ENCODE measurements around the gene ZHX3. TPM values are rescaled to one million over a fixed set of nuclear protein-coding genes. Genes with fewer than 3 reads are reported as not detected.

The ZHX3 gene
- total and polyA plus RNA-seq, 2 donors: 4.1 to 4.2 TPM

- no peaks in the 10 kb centered on the region for H3K9me3 ChIP-seq (ENCODE audit: control insufficient read depth in 2 of 2, insufficient read depth in 1 of 2, low read length in 1 of 2)
- H3K4me1 ChIP-seq (ENCODE audit: control insufficient read depth in 2 of 2, insufficient read depth in 2 of 2, low read length in 2 of 2): peaks cover 0 to 5% of the 10 kb centered on the region in 2 donors
- peak in 7 of 9 donors; percentile 47 to 81 (median 71) for DNase-seq (ENCODE audit: low read depth in 6 of 9, low spot score in 9 of 9)
- H3K27ac ChIP-seq (ENCODE audit: low read depth in 1 of 2, low read length in 1 of 2): peak overlapping the region in 1 of 2 donors; percentile 37
- 7% methylated on average over 25 of the region's 25 CpGs for WGBS
- H3K36me3 ChIP-seq (ENCODE audit: control insufficient read depth in 2 of 2, insufficient read depth in 2 of 2, low read length in 1 of 2): no peaks in the 10 kb centered on the region
- H3K27me3 ChIP-seq (ENCODE audit: control insufficient read depth in 2 of 2, insufficient read depth in 1 of 2, low read length in 1 of 2): peaks cover 0 to 31% of the 10 kb centered on the region in 2 donors
- peak overlapping the region in 1 of 2 donors; percentile 23 for H3K4me3 ChIP-seq (ENCODE audit: low read length in 2 of 2)
Observed at GRCh38 chr20:41339957-41340326, 22.4 kb upstream of the ZHX3 start.

- H3K27ac ChIP-seq (ENCODE audit: low read depth in 1 of 2, low read length in 1 of 2): no peak overlapping the region
- peaks cover 0 to 5% of the 10 kb centered on the region in 2 donors for H3K4me1 ChIP-seq (ENCODE audit: control insufficient read depth in 2 of 2, insufficient read depth in 2 of 2, low read length in 2 of 2)
- no peaks in the 10 kb centered on the region for H3K36me3 ChIP-seq (ENCODE audit: control insufficient read depth in 2 of 2, insufficient read depth in 2 of 2, low read length in 1 of 2)
- no peaks in the 10 kb centered on the region for H3K9me3 ChIP-seq (ENCODE audit: control insufficient read depth in 2 of 2, insufficient read depth in 1 of 2, low read length in 1 of 2)
- 97% methylated on average over 4 of the region's 4 CpGs for WGBS
- peaks cover 0 to 36% of the 10 kb centered on the region in 2 donors for H3K27me3 ChIP-seq (ENCODE audit: control insufficient read depth in 2 of 2, insufficient read depth in 1 of 2, low read length in 1 of 2)
- DNase-seq (ENCODE audit: low read depth in 6 of 9, low spot score in 9 of 9): no peak
- H3K4me3 ChIP-seq (ENCODE audit: low read length in 2 of 2): no peak overlapping the region
Observed at GRCh38 chr20:41336711-41337492, 19.4 kb upstream of the ZHX3 start.

GRCh38 chr20:41335591-41335990 lies 18.1 kb upstream of the ZHX3 start:
- Histone ChIP-seq H3K4me3 (ENCODE audit: low read length in 2 of 2) (no peak overlapping the region), H3K27ac (ENCODE audit: low read depth in 1 of 2, low read length in 1 of 2) (no peak overlapping the region), H3K9me3 (ENCODE audit: control insufficient read depth in 2 of 2, insufficient read depth in 1 of 2, low read length in 1 of 2) (no peaks in the 10 kb centered on the region), H3K27me3 (ENCODE audit: control insufficient read depth in 2 of 2, insufficient read depth in 1 of 2, low read length in 1 of 2) (peaks cover 0 to 36% of the 10 kb centered on the region in 2 donors), H3K36me3 (ENCODE audit: control insufficient read depth in 2 of 2, insufficient read depth in 2 of 2, low read length in 1 of 2) (no peaks in the 10 kb centered on the region), H3K4me1 (ENCODE audit: control insufficient read depth in 2 of 2, insufficient read depth in 2 of 2, low read length in 2 of 2) (peaks cover 0 to 5% of the 10 kb centered on the region in 2 donors)
- 98% methylated on average over 1 of the region's 1 CpG for WGBS
- no peak for DNase-seq (ENCODE audit: low read depth in 6 of 9, low spot score in 9 of 9)

DNA sequence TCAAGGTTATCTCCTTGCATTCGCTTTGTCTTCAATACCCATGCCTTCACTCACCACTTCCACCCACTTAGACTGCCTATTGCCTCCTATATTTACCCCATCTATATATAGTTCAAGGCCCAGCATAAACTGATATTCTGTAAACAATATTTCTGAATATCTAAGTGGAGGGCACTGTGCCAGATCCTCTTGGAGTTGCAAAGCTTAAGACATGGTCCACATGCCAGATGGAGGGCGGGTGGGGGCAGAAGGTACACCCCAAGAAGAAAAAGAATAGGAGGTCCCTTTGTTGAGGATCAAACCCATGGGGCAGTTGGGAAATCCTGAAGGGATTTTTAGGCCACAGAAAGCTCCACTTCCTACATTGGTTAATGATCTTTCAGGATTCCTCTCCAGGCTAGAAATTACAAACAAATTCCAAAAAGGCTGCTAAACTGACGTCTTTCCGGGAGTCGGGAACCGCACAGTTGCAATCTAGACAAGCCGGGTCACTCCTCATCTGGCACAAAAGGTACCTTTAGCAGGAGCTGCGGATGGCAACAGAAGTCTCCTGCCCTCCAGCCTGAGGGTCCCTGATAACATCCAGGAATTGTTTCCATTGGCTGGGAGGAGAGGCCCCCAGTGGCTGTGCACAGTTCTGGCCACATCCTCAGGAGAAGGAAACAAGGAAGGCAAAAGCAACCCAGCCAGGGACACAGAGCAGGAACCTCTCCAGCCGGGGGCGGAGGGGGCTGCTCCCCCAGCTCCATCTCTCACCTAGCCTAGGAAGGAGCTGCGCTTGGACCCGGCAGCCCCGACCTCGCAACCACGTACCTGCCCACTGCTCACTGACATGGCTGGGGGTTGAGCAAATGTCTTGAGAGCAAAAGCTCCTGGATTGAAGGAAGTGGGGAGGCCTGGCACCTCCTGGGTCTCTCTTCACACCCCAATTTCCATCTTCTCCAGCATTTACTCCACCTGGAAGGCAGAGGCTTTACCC lies 17.2 kb upstream of the ZHX3 start:
- Histone ChIP-seq H3K27ac (ENCODE audit: low read depth in 1 of 2, low read length in 1 of 2) (no peak overlapping the region), H3K4me3 (ENCODE audit: low read length in 2 of 2) (no peak overlapping the region), H3K27me3 (ENCODE audit: control insufficient read depth in 2 of 2, insufficient read depth in 1 of 2, low read length in 1 of 2) (peaks cover 0 to 32% of the 10 kb centered on the region in 2 donors), H3K4me1 (ENCODE audit: control insufficient read depth in 2 of 2, insufficient read depth in 2 of 2, low read length in 2 of 2) (peaks cover 2 to 4% of the 10 kb centered on the region in 2 donors), H3K36me3 (ENCODE audit: control insufficient read depth in 2 of 2, insufficient read depth in 2 of 2, low read length in 1 of 2) (no peaks in the 10 kb centered on the region), H3K9me3 (ENCODE audit: control insufficient read depth in 2 of 2, insufficient read depth in 1 of 2, low read length in 1 of 2) (no peaks in the 10 kb centered on the region)
- 95% methylated on average over 15 of the region's 15 CpGs for WGBS
- DNase-seq (ENCODE audit: low read depth in 6 of 9, low spot score in 9 of 9): no peak

DNA sequence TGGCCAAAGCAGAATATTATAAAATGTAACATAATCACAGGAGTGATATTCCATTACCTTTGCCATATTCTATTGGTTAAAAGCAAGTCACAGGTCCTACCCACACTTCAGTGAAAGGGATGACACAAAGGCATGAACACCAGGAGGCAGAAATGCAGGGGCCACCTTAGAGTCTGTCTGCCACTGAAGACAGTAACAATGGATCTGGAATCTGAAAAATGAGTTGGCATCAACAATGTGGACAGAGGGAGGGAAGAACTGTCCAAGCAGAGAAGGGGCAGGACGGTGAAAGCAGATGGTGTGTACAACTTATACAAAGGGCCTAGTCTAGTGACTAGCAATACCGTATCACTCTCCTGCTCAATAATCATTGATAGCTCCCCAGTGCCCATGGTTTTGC lies 16.5 kb upstream of the ZHX3 start:
- H3K9me3 ChIP-seq (ENCODE audit: control insufficient read depth in 2 of 2, insufficient read depth in 1 of 2, low read length in 1 of 2): no peaks in the 10 kb centered on the region
- H3K36me3 ChIP-seq (ENCODE audit: control insufficient read depth in 2 of 2, insufficient read depth in 2 of 2, low read length in 1 of 2): no peaks in the 10 kb centered on the region
- H3K27ac ChIP-seq (ENCODE audit: low read depth in 1 of 2, low read length in 1 of 2): no peak overlapping the region
- H3K4me3 ChIP-seq (ENCODE audit: low read length in 2 of 2): no peak overlapping the region
- peaks cover 0 to 26% of the 10 kb centered on the region in 2 donors for H3K27me3 ChIP-seq (ENCODE audit: control insufficient read depth in 2 of 2, insufficient read depth in 1 of 2, low read length in 1 of 2)
- peaks cover 4 to 11% of the 10 kb centered on the region in 2 donors for H3K4me1 ChIP-seq (ENCODE audit: control insufficient read depth in 2 of 2, insufficient read depth in 2 of 2, low read length in 2 of 2)
- 97% methylated on average over 2 of the region's 2 CpGs for WGBS
- no peak for DNase-seq (ENCODE audit: low read depth in 6 of 9, low spot score in 9 of 9)

DNA sequence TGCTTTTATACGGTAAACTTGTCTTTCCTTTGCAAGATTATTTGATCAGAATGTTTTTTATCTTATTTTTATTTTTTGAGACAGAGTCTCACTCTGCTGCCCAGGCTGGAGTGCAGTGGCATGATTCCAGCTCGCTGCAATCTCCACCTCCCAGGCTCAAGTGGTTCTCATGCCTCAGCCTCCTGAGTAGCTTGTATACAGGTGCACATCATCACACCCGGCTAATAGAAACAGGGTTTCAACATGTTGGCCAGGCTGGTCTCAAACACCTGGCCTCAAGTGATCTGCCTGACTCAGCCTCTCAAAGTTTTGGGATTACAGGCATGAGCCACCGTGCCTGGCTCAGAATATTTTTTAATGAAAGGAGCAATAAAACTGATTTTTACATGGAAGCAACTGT lies 14.2 kb upstream of the ZHX3 start:
- WGBS: 96% methylated on average over 4 of the region's 4 CpGs
- H3K27me3 ChIP-seq (ENCODE audit: control insufficient read depth in 2 of 2, insufficient read depth in 1 of 2, low read length in 1 of 2): peaks cover 0 to 17% of the 10 kb centered on the region in 2 donors
- DNase-seq (ENCODE audit: low read depth in 6 of 9, low spot score in 9 of 9): no peak
- H3K9me3 ChIP-seq (ENCODE audit: control insufficient read depth in 2 of 2, insufficient read depth in 1 of 2, low read length in 1 of 2): no peaks in the 10 kb centered on the region
- H3K4me1 ChIP-seq (ENCODE audit: control insufficient read depth in 2 of 2, insufficient read depth in 2 of 2, low read length in 2 of 2): peaks cover 4 to 11% of the 10 kb centered on the region in 2 donors
- H3K27ac ChIP-seq (ENCODE audit: low read depth in 1 of 2, low read length in 1 of 2): no peak overlapping the region
- no peaks in the 10 kb centered on the region for H3K36me3 ChIP-seq (ENCODE audit: control insufficient read depth in 2 of 2, insufficient read depth in 2 of 2, low read length in 1 of 2)
- no peak overlapping the region for H3K4me3 ChIP-seq (ENCODE audit: low read length in 2 of 2)

- H3K36me3 ChIP-seq (ENCODE audit: control insufficient read depth in 2 of 2, insufficient read depth in 2 of 2, low read length in 1 of 2): no peaks in the 10 kb centered on the region
- peaks cover 4 to 11% of the 10 kb centered on the region in 2 donors for H3K4me1 ChIP-seq (ENCODE audit: control insufficient read depth in 2 of 2, insufficient read depth in 2 of 2, low read length in 2 of 2)
- no peaks in the 10 kb centered on the region for H3K9me3 ChIP-seq (ENCODE audit: control insufficient read depth in 2 of 2, insufficient read depth in 1 of 2, low read length in 1 of 2)
- H3K27me3 ChIP-seq (ENCODE audit: control insufficient read depth in 2 of 2, insufficient read depth in 1 of 2, low read length in 1 of 2): peaks cover 0 to 14% of the 10 kb centered on the region in 2 donors
- DNase-seq (ENCODE audit: low read depth in 6 of 9, low spot score in 9 of 9): no peak
- WGBS: 97% methylated on average over 1 of the region's 1 CpG
- H3K4me3 ChIP-seq (ENCODE audit: low read length in 2 of 2): no peak overlapping the region
- H3K27ac ChIP-seq (ENCODE audit: low read depth in 1 of 2, low read length in 1 of 2): no peak overlapping the region
Observed at GRCh38 chr20:41330941-41331340, 13.4 kb upstream of the ZHX3 start.

DNA sequence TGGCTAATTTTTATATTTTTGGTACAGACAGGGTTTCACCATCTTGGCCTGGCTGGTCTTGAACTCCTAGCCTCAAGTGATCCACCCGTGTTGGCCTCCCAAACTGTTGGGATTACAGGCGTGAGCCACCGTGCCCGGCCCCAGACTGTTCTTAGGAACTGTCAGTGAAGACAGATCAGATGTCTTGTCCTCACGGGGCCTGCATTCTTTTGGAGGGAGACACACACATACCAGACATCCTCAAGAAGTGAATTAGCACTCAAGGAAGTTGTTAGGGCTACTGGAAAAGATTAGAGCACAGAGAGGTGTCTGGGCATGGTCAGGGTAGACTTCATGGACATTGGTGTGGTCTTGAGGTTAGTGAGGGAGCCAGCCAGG lies 12.8 kb upstream of the ZHX3 start:
- Histone ChIP-seq H3K27me3 (ENCODE audit: control insufficient read depth in 2 of 2, insufficient read depth in 1 of 2, low read length in 1 of 2) (peaks cover 0 to 8% of the 10 kb centered on the region in 2 donors), H3K4me1 (ENCODE audit: control insufficient read depth in 2 of 2, insufficient read depth in 2 of 2, low read length in 2 of 2) (peaks cover 4 to 11% of the 10 kb centered on the region in 2 donors), H3K27ac (ENCODE audit: low read depth in 1 of 2, low read length in 1 of 2) (no peak overlapping the region), H3K36me3 (ENCODE audit: control insufficient read depth in 2 of 2, insufficient read depth in 2 of 2, low read length in 1 of 2) (no peaks in the 10 kb centered on the region), H3K4me3 (ENCODE audit: low read length in 2 of 2) (no peak overlapping the region), H3K9me3 (ENCODE audit: control insufficient read depth in 2 of 2, insufficient read depth in 1 of 2, low read length in 1 of 2) (no peaks in the 10 kb centered on the region)
- DNase-seq (ENCODE audit: low read depth in 6 of 9, low spot score in 9 of 9): no peak
- 95% methylated on average over 5 of the region's 5 CpGs for WGBS

All from thymus (tissue), 11 donors.